Measurements from ENCODE around the gene MPP3.

DNA sequence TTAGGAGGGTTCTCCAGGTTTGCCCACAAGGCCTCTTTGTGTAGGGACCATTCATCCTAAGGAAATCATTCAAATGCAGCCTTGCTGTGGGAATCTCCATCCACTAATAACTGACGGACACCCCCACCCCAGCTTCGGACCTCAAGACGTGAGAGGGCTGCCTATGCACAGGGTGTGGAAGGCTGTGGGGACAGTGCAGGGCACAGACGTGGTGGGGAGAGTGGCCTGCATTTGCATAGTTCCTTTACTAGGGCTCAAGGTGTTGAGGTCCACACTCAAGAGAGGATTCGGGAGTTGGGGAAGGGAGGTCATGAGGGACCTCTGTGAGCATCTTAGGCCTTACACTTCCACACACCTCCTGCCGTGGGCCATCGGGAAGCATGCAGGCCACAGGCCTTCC, 64.0 kb downstream of the MPP3 start:
- no peak for TF ChIP-seq EZH2phosphoT487 (IDR thresholded peaks at IDR 0.05; ENCODE audit: borderline replicate concordance)
- no peak for TF ChIP-seq RAD21 (IDR thresholded peaks at IDR 0.05; ENCODE audit: low read depth)
- no peak for TF ChIP-seq EZH2 (IDR thresholded peaks at IDR 0.05)
